HG03439 (cell line): ENCODE measurements around the gene EIF2B5.

Experiments used
- ATAC-seq: cut with Tn5 transposase; IDR thresholded peaks from one replicate; pipeline ENCODE4 v1.9.1; 2021; ENCODE audit warnings: mild to moderate bottlenecking, moderate library complexity; ENCODE audit not compliant: unreplicated experiment

The EIF2B5 gene

GRCh38 chr3:184192889-184193288, 57.7 kb downstream of the EIF2B5 start:
- no peak for ATAC-seq

GRCh38 chr3:184193991-184194539, 58.9 kb downstream of the EIF2B5 start:
- ATAC-seq, result no peak
